ENCODE results near the gene GLIPR2. TPM values are rescaled to one million over a fixed set of nuclear protein-coding genes. Genes with fewer than 3 reads are reported as not detected.
A peak's percentile ranks its signal among the peaks of the same experiment; 100 is the strongest.

The GLIPR2 gene
- total and polyA plus RNA-seq, 2 of the 4 experiments (the other 2 are of a cell fraction): 35.8 to 43.3 TPM

- in situ Hi-C loops (cut with MboI; ENCODE audit: low sequenced_read_pairs): no loop called here
- Histone ChIP-seq H3K4ac (ENCODE audit: low read depth, low read length) (peak overlapping the region; percentile 91), H3K4me2 (ENCODE audit: low read depth, low read length) (no peak overlapping the region), H2BK20ac (ENCODE audit: low read depth, low read length) (peak overlapping the region; percentile 91), H3K79me1 (ENCODE audit: low read depth in 1 of 2, low read length in 2 of 2) (peaks cover 0 to 20% of the 10 kb centered on the region in 2 experiments; a peak in 2 of 4 replicates), H4K91ac (ENCODE audit: insufficient read depth, low read depth, low read length) (peak overlapping the region; percentile 88), H3K23ac (ENCODE audit: low read depth, low read length) (peak overlapping the region; percentile 86), H3K9me1 (ENCODE audit: insufficient read depth, low read length) (peaks cover 39% of the 10 kb centered on the region), H3K56ac (ENCODE audit: extremely low read depth, insufficient read depth, low read length) (peak overlapping the region; percentile 77; the same call in 1 of the 2 replicates), H3K14ac (replicated peaks; ENCODE audit: low read depth, low read length) (peak overlapping the region; percentile 87), H4K20me1 (ENCODE audit: insufficient read depth, low read length) (no peaks in the 10 kb centered on the region), H3K27me3 (ENCODE audit: control insufficient read depth, insufficient read depth, low read length) (no peaks in the 10 kb centered on the region), H3K27ac (ENCODE audit: insufficient read depth, low read length) (peak overlapping the region; percentile 63), H2BK15ac (ENCODE audit: low read depth, low read length) (peak overlapping the region; percentile 95), H3K9ac (ENCODE audit: low read depth, low read length) (peak overlapping the region; percentile 15; the same call in 1 of the 2 replicates), H3K4me3 (ENCODE audit: insufficient read depth, low read depth, low read length) (no peak overlapping the region), H3K36me3 (ENCODE audit: control insufficient read depth, insufficient read depth, low read length) (peaks cover 10% of the 10 kb centered on the region), H2BK120ac (ENCODE audit: low read depth, low read length) (peak overlapping the region; percentile 89), H2AFZ (replicated peaks; ENCODE audit: low read length, poor library complexity) (peak overlapping the region; percentile 83), H2AK5ac (ENCODE audit: low read depth, low read length) (peak overlapping the region; percentile 87), H2AK9ac (replicated peaks; ENCODE audit: low read depth, low read length, poor library complexity) (peak overlapping the region; percentile 80), H3K18ac (ENCODE audit: low read depth, low read length) (peak overlapping the region; percentile 68), H4K8ac (ENCODE audit: low read depth in 2 of 2, low read length in 2 of 2) (peak overlapping the region; percentile 78 to 96), H2BK5ac (ENCODE audit: low read depth, low read length, poor library complexity, severe bottlenecking) (peak overlapping the region; percentile 78), H4K5ac (ENCODE audit: low read depth, low read length) (peak overlapping the region; percentile 27), H3K9me3 (ENCODE audit: control insufficient read depth, insufficient read depth, low read length) (no peaks in the 10 kb centered on the region), H3K4me1 (ENCODE audit: control insufficient read depth, insufficient read depth, low read length) (peaks cover 31% of the 10 kb centered on the region)
- dilution Hi-C loops (cut with HindIII; ENCODE audit: low sequenced_read_pairs, unreplicated experiment): no loop called here
- ATAC-seq (ENCODE audit: low read depth) (peak; percentile 56), DNase-seq (peak; percentile 86)
- ChIA-PET POLR2A (ENCODE audit: unreplicated experiment) (interaction anchor here (0.6 to 1.0 kb wide), 2 partner anchors 14 to 29 kb away, joined by 3 read pairs; no protein-coding TSS in a partner anchor), CTCF (interaction anchor here (1.0 to 1.1 kb wide), 3 partner anchors 27 to 154 kb away, joined by 3 to 5 read pairs (median 3); partner anchors contain the start of gene CLTA)
- TF ChIP-seq RFX5 (IDR thresholded peaks at IDR 0.05; ENCODE audit: low read depth, low read length) (no peak), MAFK (IDR thresholded peaks at IDR 0.05; ENCODE audit: low read depth, low read length) (no peak), MAZ (IDR thresholded peaks at IDR 0.05; ENCODE audit: borderline replicate concordance, low read depth, low read length) (peak; percentile 81; the same call in 1 of the 2 replicates), RAD21 (IDR thresholded peaks at IDR 0.05; ENCODE audit: low read length) (no peak), SMC3 (IDR thresholded peaks at IDR 0.05; ENCODE audit: low read depth, low read length) (no peak), RCOR1 (IDR thresholded peaks at IDR 0.05; ENCODE audit: insufficient replicate concordance, low read length) (no peak)
- BruUV-seq (replicated peaks): no TSS peak
- intact Hi-C loops (cut with micrococcal nuclease): loop anchor here (2.0 kb wide), 1 partner anchor 26 kb away; the partner anchor contains the start of gene GLIPR2
- 4% methylated on average over 5 of the region's 9 CpGs; no CpG with 5 or more reads in 1 of the 2 experiments for WGBS, 2 experiments (ENCODE audit: extremely low coverage in 2 of 2, insufficient read length in 1 of 2)
Measured at GRCh38 chr9:36163049-36163785, 26.7 kb downstream of the GLIPR2 start.
